Endothelial cell of umbilical vein (primary cell): Measurements from ENCODE around the gene KANK2. TPM values are rescaled to one million over a fixed set of nuclear protein-coding genes. Genes with fewer than 3 reads are reported as not detected.

Experiments
- BruUV-seq: library from RNA; stranded (reverse); fragments of 400-500 nt; replicated peaks from 2 replicates; lab custom pipeline; 2021; lab: Mats Ljungman, UMichigan
- CTCF ChIA-PET: fragments of 300-600, 350-600 bp; sonication (Branson Sonifier 250); formaldehyde crosslinking; loops from one replicate; lab custom pipeline; 2021; ENCODE audit warnings: antibody characterized with exemption, inconsistent platforms; lab: Charles Lee
- POLR2A ChIA-PET: fragments of 300-600, 350-600 bp; sonication (Branson Sonifier 250); formaldehyde crosslinking; loops from one replicate; lab custom pipeline; 2021; ENCODE audit warnings: antibody characterized with exemption, inconsistent platforms; lab: Charles Lee
- DNase-seq: peaks from one replicate; pipeline ENCODE4 v3.0.0-alpha.2; 2011; ENCODE audit warnings: low read depth, low spot score
- FAIRE-seq: peaks from 2 replicates; lab custom pipeline; 2011; peaks lifted over from hg19 to GRCh38; lab: Jason Lieb, UNC
- H2AFZ ChIP-seq: 2 replicates; pipeline ENCODE4 v1.6.0; 2012; ENCODE audit warnings: low read depth, low read length, control low read depth, inconsistent platforms
- H3K27ac ChIP-seq: 2 replicates; pipeline ENCODE4 v1.5.1; 2011; ENCODE audit warnings: low read depth, mild to moderate bottlenecking, control low read depth, low read length, moderate library complexity; ENCODE audit not compliant: insufficient read depth
- H3K27me3 ChIP-seq, 2 experiments: 2 replicates each; pipeline versions ENCODE4 v1.6.0 to v1.6.1; 2011; ENCODE audit warnings: low read length in 2 of 2, mixed read lengths in 1 of 2; ENCODE audit not compliant: control insufficient read depth in 2 of 2, insufficient read depth in 2 of 2
- H3K36me3 ChIP-seq, 2 experiments: 2 replicates in 1 of 2; 3 replicates in 1 of 2; pipeline ENCODE4 v1.5.1; 2011; ENCODE audit warnings: low read length in 2 of 2, mild to moderate bottlenecking in 1 of 2, moderate library complexity in 1 of 2; ENCODE audit not compliant: control insufficient read depth in 2 of 2, insufficient read depth in 2 of 2; ENCODE audit errors: extremely low read depth in 1 of 2
- H3K4me1 ChIP-seq: 3 replicates; pipeline ENCODE4 v1.5.1; 2011; ENCODE audit warnings: mild to moderate bottlenecking, low read length; ENCODE audit not compliant: control insufficient read depth, insufficient read depth; ENCODE audit errors: extremely low read depth
- H3K4me2 ChIP-seq: 2 replicates; pipeline ENCODE4 v1.6.1; 2011; ENCODE audit warnings: low read length, control low read depth, mixed read lengths; ENCODE audit not compliant: insufficient read depth
- H3K4me3 ChIP-seq, 3 experiments: fragments of 200-600 bp in 1 of 3; sonication (generic), shearing (Covaris generic) in 1 of 3; replicated peaks in 1 of 3; 2 replicates each; pipeline ENCODE4 v1.5.1; 2011 to 2016; ENCODE audit warnings: control low read depth in 3 of 3, low read length in 3 of 3, mild to moderate bottlenecking in 2 of 3, inconsistent platforms in 1 of 3, low read depth in 1 of 3, moderate library complexity in 1 of 3; ENCODE audit not compliant: insufficient read depth in 1 of 3
- H3K79me2 ChIP-seq: 2 replicates; pipeline ENCODE4 v1.6.0; 2012; ENCODE audit warnings: low read length, inconsistent platforms; ENCODE audit not compliant: control insufficient read depth, insufficient read depth
- H3K9ac ChIP-seq: replicated peaks from 2 replicates; pipeline ENCODE3; 2011; ENCODE audit warnings: low read length, control low read depth; ENCODE audit not compliant: insufficient read depth; ENCODE audit errors: extremely low read depth
- H3K9me1 ChIP-seq: replicated peaks from 3 replicates; pipeline ENCODE4 v1.6.0; 2011; ENCODE audit warnings: mild to moderate bottlenecking, low read length; ENCODE audit not compliant: control insufficient read depth, insufficient read depth; ENCODE audit errors: extremely low read depth
- H3K9me3 ChIP-seq: replicated peaks from 2 replicates; pipeline ENCODE4 v1.5.1; 2012; ENCODE audit warnings: low read length, inconsistent platforms; ENCODE audit not compliant: control insufficient read depth, insufficient read depth
- H4K20me1 ChIP-seq: replicated peaks from 2 replicates; pipeline ENCODE3; 2011; ENCODE audit warnings: mild to moderate bottlenecking, low read length; ENCODE audit not compliant: control insufficient read depth, insufficient read depth; ENCODE audit errors: extremely low read depth
- EZH2 ChIP-seq: IDR thresholded peaks from 2 replicates; pipeline ENCODE4 v1.6.1; 2012; ENCODE audit warnings: borderline replicate concordance, low read depth, mild to moderate bottlenecking, moderate library complexity, low read length, inconsistent platforms; ENCODE audit not compliant: severe bottlenecking
- FOS ChIP-seq: IDR thresholded peaks from 2 replicates; pipeline ENCODE4 v1.6.1; 2011; ENCODE audit warnings: mild to moderate bottlenecking, low read length, moderate library complexity, borderline replicate concordance; ENCODE audit not compliant: insufficient read depth
- GATA2 ChIP-seq: IDR thresholded peaks from 2 replicates; pipeline ENCODE4 v1.7.0; 2011; ENCODE audit warnings: low read depth, mild to moderate bottlenecking, moderate library complexity, mixed read lengths, low read length; ENCODE audit not compliant: insufficient read length, insufficient read depth
- JUN ChIP-seq: IDR thresholded peaks from 2 replicates; pipeline ENCODE4 v1.6.1; 2011; ENCODE audit warnings: borderline replicate concordance, low read depth; ENCODE audit not compliant: insufficient read length, insufficient read depth
- MYC ChIP-seq: IDR thresholded peaks from one replicate; pipeline ENCODE4 v1.6.1; 2011; ENCODE audit warnings: mild to moderate bottlenecking, low read depth, low read length
- POLR2A ChIP-seq: IDR thresholded peaks from 2 replicates; pipeline ENCODE4 v1.6.1; 2012; ENCODE audit warnings: low read depth, mild to moderate bottlenecking, control low read depth, low read length
- POLR2AphosphoS5 ChIP-seq: IDR thresholded peaks from 2 replicates; pipeline ENCODE4 v1.6.1; 2012; ENCODE audit warnings: low read depth, mild to moderate bottlenecking, control low read depth, low read length, moderate library complexity; ENCODE audit not compliant: insufficient read depth
- dilution Hi-C: fragments of 300-500 bp; cut with MboI; formaldehyde crosslinking; loops from one replicate; pipeline ENCODE4 v1.15.0; 2019; ENCODE audit warnings: low sequenced_read_pairs; ENCODE audit not compliant: extremely low pct_ligation_motif_present
- intact Hi-C: fragments of 100-400 bp; cut with micrococcal nuclease; formaldehyde crosslinking; loops from one replicate; pipeline ENCODE4 v1.10.0; 2022
- polyA plus RNA-seq, 4 experiments: library from polyadenylated mRNA; depleted of rRNA in 3 of 4; stranded (reverse) in 3 of 4; unstranded in 1 of 4; fragments of >200 nt; gene quantifications; 2 replicates each; pipeline versions ENCODE4 v1.2.1 to v1.2.3, GENCODE V29; 2011 to 2012; ENCODE audit warnings: missing spikeins in 1 of 4
- total RNA-seq: library from RNA; stranded (reverse); gene quantifications from 2 replicates; pipeline ENCODE4 v1.2.3, GENCODE V29; 2021
- TF ChIP-seq, protein P1 (sequence below), 2 donors: IDR thresholded peaks; 1 replicate in 1 of 2; 2 replicates in 1 of 2; pipeline ENCODE4 v1.5.1; 2011; ENCODE audit warnings: low read length in 2 of 2, mild to moderate bottlenecking in 2 of 2, moderate library complexity in 2 of 2, control low read depth in 1 of 2, inconsistent platforms in 1 of 2, low read depth in 1 of 2; ENCODE audit not compliant: insufficient read depth in 1 of 2; ENCODE audit errors: extremely low read depth in 1 of 2
- TF ChIP-seq, protein P2 (sequence below): IDR thresholded peaks from 2 replicates; pipeline ENCODE4 v1.6.1; 2011; ENCODE audit not compliant: insufficient read depth, insufficient read length

The KANK2 gene
- total and polyA plus RNA-seq, 2 donors (not counting 3 experiments of a cell fraction or from before 2014, with no cell fraction given) = 41.7 to 77.9 TPM

GRCh38 chr19:11130824-11131455, 66.4 kb downstream of the KANK2 start:
- DNase-seq (peak; percentile 87), FAIRE-seq (peak; percentile 72)
- BruUV-seq = no TSS peak
- no peak overlapping the region for H2AFZ ChIP-seq
- H3K4me1 ChIP-seq = peaks cover 10% of the 10 kb centered on the region
- no peak overlapping the region for H3K9ac ChIP-seq
- no peaks in the 10 kb centered on the region for H3K9me3 ChIP-seq
- dilution Hi-C loops = no loop called here
- peaks cover 13% of the 10 kb centered on the region for H3K79me2 ChIP-seq
- intact Hi-C loops = loop anchor here (1.0 to 2.0 kb wide), 3 partner anchors 37 to 94 kb away; no protein-coding TSS in a partner anchor
- no peaks in the 10 kb centered on the region for H3K27me3 ChIP-seq
- no peaks in the 10 kb centered on the region for H4K20me1 ChIP-seq
- TF ChIP-seq, protein P1, sequence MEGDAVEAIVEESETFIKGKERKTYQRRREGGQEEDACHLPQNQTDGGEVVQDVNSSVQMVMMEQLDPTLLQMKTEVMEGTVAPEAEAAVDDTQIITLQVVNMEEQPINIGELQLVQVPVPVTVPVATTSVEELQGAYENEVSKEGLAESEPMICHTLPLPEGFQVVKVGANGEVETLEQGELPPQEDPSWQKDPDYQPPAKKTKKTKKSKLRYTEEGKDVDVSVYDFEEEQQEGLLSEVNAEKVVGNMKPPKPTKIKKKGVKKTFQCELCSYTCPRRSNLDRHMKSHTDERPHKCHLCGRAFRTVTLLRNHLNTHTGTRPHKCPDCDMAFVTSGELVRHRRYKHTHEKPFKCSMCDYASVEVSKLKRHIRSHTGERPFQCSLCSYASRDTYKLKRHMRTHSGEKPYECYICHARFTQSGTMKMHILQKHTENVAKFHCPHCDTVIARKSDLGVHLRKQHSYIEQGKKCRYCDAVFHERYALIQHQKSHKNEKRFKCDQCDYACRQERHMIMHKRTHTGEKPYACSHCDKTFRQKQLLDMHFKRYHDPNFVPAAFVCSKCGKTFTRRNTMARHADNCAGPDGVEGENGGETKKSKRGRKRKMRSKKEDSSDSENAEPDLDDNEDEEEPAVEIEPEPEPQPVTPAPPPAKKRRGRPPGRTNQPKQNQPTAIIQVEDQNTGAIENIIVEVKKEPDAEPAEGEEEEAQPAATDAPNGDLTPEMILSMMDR (IDR thresholded peaks at IDR 0.05; ENCODE audit: extremely low read depth in 1 of 2, insufficient read depth in 1 of 2, low read depth in 1 of 2, low read length in 2 of 2) = peak; percentile 84 to 96
- TF ChIP-seq EZH2 (no peak), GATA2 (no peak), FOS (peak; percentile 29), JUN (no peak), POLR2AphosphoS5 (peak; percentile 72), POLR2A (no peak), MYC (no peak)
- TF ChIP-seq, protein P2, sequence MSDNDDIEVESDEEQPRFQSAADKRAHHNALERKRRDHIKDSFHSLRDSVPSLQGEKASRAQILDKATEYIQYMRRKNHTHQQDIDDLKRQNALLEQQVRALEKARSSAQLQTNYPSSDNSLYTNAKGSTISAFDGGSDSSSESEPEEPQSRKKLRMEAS = no peak
- H3K9me1 ChIP-seq = no peaks in the 10 kb centered on the region
- peak overlapping the region; percentile 29 for H3K27ac ChIP-seq
- ChIA-PET POLR2A (no interaction called here), CTCF (interaction anchor here (0.8 to 2.5 kb wide), 7 partner anchors 34 to 95 kb away, joined by 3 to 17 read pairs (median 5); no protein-coding TSS in a partner anchor)
- peaks cover 22 to 36% of the 10 kb centered on the region in 2 experiments for H3K36me3 ChIP-seq
- no peak overlapping the region for H3K4me2 ChIP-seq
- no peak overlapping the region for H3K4me3 ChIP-seq
